Hematopoietic multipotent progenitor cell treated with erythropoietin and hydrocortisone succinate and interleukin-3 and kit ligand, for 6 days (in vitro differentiated cells): Measurements from ENCODE around the gene LRRC10B.
A peak's percentile ranks its signal among the peaks of the same experiment; 100 is the strongest.

ENCODE experiments used
- DNase-seq: peaks from one replicate; pipeline ENCODE4 v3.0.0-alpha.2; 2015

The LRRC10B gene

DNA sequence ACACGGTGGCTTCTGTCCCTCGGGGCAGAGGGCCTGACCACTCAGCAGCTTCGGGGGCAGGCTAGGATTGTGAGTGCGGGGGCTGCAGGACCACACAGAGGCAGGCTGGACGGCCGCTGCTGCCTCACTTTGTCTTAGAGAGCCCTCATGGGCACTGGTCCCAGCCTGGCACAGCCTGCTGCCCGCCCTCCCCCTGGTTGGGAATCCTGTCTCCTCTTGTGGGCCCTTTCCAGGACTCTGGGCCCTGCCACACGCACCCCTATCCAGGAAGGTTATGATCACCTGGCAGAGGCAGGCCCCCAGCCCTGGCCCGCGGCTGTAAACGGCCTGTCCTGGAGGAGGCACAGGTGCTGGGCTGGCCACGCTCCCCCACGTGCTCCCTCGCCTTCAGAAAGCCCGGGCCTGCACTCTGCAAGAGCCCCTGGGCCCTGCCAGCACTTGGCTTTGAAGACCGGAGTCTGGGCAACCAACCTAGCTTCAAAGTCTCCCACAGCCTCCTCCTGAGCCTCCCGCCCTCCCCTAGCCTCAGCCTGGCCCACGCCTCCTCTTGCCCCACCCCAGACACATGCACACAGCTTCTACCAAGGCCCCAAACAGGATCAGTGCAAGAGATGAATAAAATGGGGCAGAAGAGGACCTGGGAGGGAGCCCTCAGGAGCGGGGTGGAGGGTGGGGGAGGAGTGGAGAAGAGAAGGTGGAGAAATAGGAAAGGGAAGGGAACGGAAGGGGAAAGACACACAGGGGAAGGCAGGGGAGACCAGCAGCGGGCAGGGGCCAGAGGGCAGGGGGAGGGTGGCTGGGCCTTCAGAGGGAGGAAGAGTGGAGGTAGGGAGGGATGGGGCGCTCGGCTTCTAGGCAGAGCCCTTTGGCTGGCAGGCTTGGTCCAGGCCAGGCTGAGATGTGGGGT lies 41.4 kb downstream of the LRRC10B start:
- no peak for DNase-seq

DNA sequence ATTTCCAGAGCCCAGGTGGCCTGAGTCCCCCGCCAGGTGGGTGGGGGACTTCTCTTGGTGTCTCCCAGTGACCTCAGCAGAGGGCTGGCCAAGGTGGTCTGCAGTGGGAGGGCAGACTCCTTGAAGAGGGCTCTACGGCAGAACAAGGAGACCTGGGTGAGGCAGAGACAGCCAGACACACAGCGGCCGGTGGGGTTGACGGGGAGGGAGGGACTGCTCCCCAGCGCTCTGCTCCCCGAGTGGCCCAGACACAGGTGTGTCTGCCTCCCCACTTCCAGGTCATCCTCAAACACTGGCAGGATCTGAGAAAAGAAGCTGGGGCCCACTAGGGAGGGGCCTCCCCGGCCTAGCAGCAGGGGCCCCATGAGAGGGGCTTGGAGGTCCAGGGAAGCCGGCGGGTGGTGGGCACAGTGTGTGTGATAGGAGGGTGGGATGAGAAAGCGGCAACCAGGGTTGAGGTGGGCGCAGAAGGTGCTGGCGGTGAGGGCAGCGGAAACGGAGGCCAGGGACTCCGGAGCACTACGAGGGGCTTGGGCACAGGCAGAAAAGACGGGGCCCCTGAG lies 42.2 kb downstream of the LRRC10B start:
- DNase-seq = no peak

GRCh38 chr11:61551634-61552033 lies 43.1 kb downstream of the LRRC10B start:
- no peak for DNase-seq

GRCh38 chr11:61552108-61552635 lies 43.6 kb downstream of the LRRC10B start:
- no peak for DNase-seq

- DNase-seq = no peak
Observed at GRCh38 chr11:61553373-61554171, 45.0 kb downstream of the LRRC10B start.

GRCh38 chr11:61554172-61554988 lies 45.8 kb downstream of the LRRC10B start:
- DNase-seq = no peak

DNA sequence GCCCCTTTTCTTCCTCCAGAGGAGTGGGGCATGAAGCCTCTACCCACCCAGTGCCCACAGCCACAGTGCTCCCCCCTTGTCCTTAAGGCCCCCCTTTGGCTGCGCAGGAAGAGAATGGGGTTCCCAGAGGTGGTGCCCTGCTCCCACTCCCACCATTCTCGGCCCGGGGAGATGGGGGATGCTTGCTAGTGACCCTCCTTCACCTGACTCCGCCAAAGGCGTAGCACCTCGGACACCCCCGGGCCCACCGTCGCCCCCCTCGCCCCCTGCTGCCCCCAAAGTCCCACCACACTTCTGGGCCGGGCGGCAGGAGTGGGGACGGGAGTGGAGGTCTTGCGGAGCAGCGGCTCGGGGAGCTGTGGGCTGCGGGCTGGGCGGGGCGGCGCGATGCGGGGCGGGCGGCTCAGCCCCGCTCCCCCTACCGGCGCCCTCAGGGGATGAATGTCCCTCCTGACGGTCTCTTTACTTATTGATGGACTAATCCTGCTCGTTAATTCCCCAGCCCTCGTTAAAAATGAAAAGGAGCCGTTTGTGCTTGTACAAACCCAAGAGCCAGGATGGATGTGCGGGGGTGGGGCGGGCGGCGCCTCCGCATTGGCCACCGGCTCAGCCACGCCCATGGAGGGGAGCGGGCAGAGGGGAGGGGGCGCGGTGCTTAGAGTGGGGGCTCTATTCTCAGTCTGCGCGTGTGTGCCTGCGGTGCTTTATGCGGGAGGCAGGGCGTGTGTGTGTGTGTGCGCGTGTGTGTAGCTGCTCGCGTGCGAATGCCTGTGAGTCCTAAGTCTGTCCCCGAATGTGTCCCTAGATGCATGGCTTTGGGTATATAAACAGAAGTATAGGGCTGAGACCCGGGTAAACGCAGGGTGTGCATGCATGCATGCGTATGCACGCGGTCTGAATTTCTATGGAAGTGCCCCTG lies 46.8 kb downstream of the LRRC10B start:
- DNase-seq = peak; percentile 16

GRCh38 chr11:61555978-61556377 lies 47.4 kb downstream of the LRRC10B start:
- no peak for DNase-seq

DNA sequence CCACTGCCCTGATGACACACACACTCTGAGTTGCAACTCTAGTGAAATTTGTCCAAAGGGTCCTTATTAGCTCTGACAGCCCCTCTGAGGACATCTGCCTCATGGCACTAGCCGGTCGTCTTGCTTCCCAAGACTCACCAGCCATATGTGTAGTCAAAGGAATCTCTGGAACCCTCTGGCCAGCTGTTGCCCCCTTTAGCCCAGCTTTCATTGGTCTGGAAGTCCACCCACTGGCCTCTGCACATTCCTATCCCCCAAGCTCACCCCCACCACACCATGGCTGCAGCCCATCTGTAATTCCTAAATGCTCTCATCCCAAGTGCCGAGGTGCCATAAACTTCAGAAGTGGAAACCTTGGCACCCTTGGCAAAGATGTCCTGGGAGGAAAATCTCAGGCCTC lies 48.1 kb downstream of the LRRC10B start:
- no peak for DNase-seq
